ENCODE data around the gene ZIK1.

The ZIK1 gene

GRCh38 chr19:57583521-57584416 lies at the start of gene ZIK1:
Gene ZIK1 (plus strand): TSS chr19:57584145. CDS start chr19:57584357, 212 bp downstream.
- peak; percentile 61 to 79 for DNase-seq (ENCODE audit: low read depth in 2 of 2)

- DNase-seq (ENCODE audit: low read depth in 2 of 2): no peak
Measured at GRCh38 chr19:57537953-57538547, 45.9 kb upstream of the ZIK1 start.

DNA sequence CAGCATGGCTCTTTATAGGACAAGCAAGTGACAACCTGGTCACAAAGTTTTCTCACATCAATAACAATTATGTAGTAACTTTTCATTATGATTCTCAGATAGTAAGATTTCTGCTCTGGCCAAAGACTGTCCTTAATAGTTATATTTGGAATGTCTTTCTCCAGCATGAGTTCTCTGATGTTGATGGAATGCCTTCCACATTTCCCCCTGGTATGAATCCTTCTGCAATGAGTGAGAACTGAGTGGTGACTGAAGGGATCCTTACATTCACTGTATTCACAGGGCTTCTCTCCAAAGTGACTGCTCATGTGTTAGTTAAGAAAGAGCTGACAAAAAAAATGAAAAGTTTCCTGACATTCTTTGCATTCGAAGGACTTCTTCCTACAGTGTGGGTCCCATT lies 37.4 kb upstream of the ZIK1 start:
- no peak for DNase-seq (ENCODE audit: low read depth in 2 of 2)

DNA sequence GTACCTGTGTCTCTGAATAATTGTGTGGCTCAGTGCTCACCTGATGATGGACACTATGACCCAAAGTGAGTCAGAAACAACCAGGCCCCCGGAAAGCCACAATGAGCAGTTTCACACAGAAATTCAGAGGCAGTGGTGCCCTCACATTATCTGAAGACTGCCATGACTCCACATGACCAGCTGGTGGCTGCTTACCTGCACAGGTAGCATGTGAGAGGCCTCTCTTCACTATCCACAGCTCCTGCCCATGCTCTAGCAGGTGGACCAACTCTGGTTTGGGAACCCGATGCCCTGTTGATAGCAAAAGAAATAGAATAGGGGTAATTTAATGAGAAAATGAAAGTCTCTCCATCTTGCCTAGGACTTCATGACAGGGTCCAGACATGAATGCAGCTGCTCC lies 31.5 kb upstream of the ZIK1 start:
- DNase-seq (ENCODE audit: low read depth in 2 of 2): no peak

DNA sequence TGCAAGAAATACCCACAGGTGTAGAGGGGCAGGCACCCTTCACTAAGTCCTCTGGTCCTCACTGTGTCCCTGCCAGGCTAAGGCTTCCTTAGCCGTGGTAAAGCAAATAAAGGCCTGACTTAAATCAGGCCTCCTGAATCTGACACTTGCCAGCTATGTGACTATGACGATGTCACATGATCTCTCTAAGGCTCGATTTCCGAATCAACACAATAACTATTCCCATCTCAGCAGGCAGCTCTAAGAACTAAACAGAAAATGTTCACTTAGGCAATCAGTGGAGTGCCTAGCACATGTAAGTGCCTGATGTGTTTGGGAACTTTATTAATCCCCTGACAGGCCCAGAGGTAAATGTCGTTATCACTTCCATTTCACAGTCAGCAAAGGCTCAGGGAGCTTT lies 26.3 kb upstream of the ZIK1 start:
- DNase-seq (ENCODE audit: low read depth in 2 of 2): no peak

DNA sequence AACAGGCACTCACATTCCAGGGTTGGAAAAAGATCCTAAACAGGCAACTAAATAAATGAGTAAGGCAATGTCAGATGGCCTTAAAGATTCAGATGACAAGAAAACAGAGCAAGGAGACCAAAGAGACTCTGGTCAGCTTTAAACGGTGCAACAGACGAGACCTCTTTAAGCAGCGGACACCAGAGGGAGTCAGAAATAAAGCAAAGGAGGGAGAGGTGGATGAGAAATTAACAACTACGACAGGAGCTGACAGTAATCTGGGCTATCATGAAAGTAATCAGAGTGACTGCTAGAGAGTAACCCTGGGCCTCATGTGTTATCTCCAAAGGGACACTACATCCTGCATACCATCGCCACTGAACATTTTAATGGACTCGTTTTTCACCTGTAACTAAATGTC lies 25.4 kb upstream of the ZIK1 start:
- DNase-seq (ENCODE audit: low read depth in 2 of 2): no peak

DNA sequence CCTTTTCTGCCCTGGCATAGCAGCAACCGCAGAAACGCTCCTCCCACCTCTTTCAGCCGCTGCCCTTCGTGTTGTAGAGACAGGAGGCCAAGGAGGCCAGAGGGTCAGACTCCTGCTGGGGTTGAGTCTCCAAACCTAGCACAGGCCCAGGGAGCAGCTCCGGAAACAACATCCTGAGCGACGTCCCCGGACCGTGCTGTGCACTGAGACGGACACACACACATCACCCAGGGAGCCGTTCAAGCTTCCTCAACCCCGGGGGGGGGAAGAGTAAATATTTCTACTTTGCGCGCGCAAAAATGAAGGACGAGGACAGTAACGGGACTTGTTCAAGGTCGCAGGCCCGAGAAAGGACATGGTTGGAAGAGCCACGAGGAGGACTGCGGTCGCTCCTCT lies 24.9 kb upstream of the ZIK1 start:
- DNase-seq (ENCODE audit: low read depth in 2 of 2): no peak

DNA sequence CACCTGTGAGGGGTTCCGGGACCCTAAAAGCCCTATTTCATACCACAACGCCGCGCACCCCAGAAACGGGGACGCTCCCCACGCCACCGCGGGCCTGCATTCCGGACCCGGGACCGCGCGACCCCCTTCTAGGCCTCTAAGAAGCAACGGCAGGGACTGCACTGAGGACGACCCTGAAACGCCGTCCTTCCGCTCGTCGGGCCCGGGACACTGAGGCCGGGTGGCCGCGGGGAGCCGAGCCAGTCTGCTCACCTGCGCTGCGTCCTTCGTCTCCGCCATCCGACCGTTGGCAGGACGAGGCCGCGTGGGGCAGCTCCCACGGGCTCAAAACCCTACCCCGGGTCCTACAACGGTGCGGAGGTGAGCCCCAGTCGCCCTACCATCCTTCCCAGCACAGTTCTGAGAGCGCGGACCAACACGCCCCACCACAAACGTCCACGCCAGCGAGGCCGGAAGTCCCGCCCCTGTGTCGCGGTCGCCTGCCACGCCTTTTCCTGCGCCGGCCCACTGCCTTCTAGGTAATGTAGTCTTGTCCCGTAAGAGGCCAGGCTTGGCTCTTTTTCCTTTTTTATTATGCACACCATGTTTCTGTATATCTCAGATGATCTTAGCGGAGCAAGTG lies 24.4 kb upstream of the ZIK1 start, which contains the start of gene ZNF550:
TSS of gene ZNF550 (minus strand) at position 460 of the 622 bp plus-strand sequence. CDS start at position 279, 181 bp downstream.
- peak; percentile 75 to 84 for DNase-seq (ENCODE audit: low read depth in 2 of 2)

GRCh38 chr19:57560049-57560491 lies 23.9 kb upstream of the ZIK1 start:
- no peak for DNase-seq (ENCODE audit: low read depth in 2 of 2)

GRCh38 chr19:57563547-57563946 lies 20.4 kb upstream of the ZIK1 start:
- DNase-seq (ENCODE audit: low read depth in 2 of 2): no peak

GRCh38 chr19:57566396-57567265 lies 17.3 kb upstream of the ZIK1 start:
- no peak for DNase-seq (ENCODE audit: low read depth in 2 of 2)

GRCh38 chr19:57570707-57571106 lies 13.2 kb upstream of the ZIK1 start:
- no peak for DNase-seq (ENCODE audit: low read depth in 2 of 2)

- no peak for DNase-seq (ENCODE audit: low read depth in 2 of 2)
Measured at GRCh38 chr19:57572415-57572947, 11.5 kb upstream of the ZIK1 start.

- no peak for DNase-seq (ENCODE audit: low read depth in 2 of 2)
Measured at GRCh38 chr19:57576661-57577060, 7.3 kb upstream of the ZIK1 start.

GRCh38 chr19:57578487-57579205 lies 5.3 kb upstream of the ZIK1 start, which contains the start of gene ZNF416:
Gene ZNF416 (minus strand): TSS chr19:57578911. CDS start chr19:57578704, 207 bp downstream.
- peak; percentile 85 to 93 for DNase-seq (ENCODE audit: low read depth in 2 of 2)

DNA sequence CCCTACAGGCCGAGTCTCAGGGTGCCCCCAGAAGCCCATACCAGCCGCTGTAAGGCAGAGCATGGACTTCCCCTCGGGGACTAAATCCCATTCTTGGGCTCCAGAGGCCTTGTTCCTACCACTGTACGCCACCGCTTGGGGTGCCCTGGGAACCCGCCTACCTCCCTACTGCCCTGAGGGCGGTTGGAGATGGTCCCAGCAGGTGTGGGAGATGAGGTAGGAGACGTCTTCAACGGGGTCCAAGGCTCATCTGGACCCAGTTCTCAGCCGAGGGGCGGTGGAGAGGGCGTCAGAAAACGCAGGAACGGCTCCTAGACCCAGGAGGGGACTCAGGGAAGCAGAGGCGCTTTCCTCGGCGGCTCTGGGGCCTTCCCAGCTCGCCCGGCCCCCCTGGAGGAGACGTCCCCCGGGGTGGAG lies 833 bp upstream of the ZIK1 start:
- no peak for DNase-seq (ENCODE audit: low read depth in 2 of 2)

DNA sequence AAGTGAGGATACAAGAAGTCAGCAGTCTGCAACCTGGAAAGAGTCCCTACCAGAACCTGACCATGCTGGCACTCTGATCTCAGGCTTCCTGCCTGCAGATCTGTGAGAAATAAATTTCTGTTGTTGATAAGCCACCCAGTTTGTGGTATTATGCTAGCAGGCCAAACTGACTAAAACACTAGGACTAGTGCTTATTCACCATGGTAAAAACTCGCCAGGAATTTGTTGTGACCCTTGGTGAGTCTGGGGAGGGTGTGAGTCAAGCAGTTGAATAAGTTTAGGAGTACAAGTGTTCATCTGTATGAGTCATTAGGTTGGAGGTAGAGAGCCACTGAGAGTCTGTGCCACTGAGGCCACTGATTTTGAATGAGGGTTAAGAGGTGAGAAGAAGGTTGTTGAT lies 3.6 kb downstream of the ZIK1 start:
- no peak for DNase-seq (ENCODE audit: low read depth in 2 of 2)

DNA sequence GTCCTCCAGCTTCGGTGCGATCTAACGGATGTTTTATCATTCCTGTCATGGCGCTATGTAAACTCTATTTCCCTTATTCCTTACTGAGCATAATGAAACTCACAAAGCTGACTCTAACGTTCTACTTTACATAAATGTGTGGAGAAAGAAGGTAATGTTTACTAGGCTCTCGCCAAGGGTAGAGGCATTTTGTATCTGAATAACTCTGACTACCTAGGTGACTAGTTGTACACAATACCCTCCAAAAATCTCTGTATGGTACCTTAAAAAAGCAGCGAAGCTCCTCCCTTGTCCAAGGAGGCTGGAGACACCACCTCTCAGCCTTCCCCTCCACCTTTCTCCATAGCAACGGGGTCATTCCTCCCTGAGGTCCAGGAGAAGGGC lies 15.4 kb downstream of the ZIK1 start:
- DNase-seq (ENCODE audit: low read depth in 2 of 2): no peak

DNA sequence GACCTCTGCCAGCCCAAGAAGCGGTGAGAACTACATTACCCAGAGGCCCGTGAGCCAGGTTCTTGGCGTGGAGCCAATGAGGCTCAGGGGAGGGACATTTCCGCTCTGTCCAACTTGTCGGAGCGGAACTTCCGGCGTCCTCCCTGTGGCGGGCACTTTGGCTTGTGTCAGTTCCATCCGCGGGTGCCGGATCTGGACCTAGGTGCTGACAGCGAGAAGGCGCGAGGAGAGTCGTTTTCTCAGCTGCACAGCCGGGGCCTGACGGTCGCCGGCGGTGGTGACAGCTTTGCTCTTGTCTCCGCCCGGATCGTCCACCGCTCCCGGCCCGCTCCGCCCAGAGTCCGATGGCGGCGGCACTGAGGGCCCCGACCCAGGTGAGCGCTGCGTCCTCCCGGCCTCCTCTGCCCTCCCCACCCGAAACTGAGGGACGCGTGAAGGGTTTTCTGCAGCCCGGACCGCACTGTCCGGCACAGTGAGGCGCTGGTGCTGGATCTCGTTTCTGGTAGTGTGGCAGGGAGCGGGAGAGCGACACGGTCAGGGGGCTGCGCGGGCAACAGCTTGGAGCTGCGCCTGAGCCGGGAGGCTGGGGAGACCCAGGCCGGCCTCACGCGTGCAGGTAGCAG lies 15.9 kb downstream of the ZIK1 start, which contains the start of gene ZNF530:
TSS of gene ZNF530 (plus strand) at position 125 of the 623 bp plus-strand sequence. CDS start 4,461 bp downstream, outside the sequence.
- DNase-seq (ENCODE audit: low read depth in 2 of 2): peak; percentile 85 to 88

DNA sequence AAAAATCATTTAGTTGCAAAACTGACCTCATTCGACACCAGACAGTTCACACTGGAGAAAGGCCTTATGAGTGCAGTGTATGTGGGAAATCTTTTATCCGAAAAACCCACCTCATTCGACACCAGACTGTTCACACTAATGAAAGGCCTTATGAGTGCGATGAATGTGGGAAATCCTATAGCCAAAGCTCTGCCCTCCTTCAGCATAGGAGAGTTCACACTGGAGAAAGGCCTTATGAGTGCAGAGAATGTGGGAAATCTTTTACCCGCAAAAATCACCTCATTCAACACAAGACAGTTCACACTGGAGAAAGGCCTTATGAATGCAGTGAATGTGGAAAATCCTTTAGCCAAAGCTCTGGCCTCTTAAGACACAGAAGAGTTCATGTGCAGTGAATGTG lies 23.0 kb downstream of the ZIK1 start:
- DNase-seq (ENCODE audit: low read depth in 2 of 2): no peak
